Measurements from ENCODE around the gene ACTBL2. TPM values are rescaled to one million over a fixed set of nuclear protein-coding genes. Genes with fewer than 3 reads are reported as not detected.

The ACTBL2 gene
- total RNA-seq, 1 donor from 2014 or later: not detected

- Mint-ChIP-seq H3K4me1 (ENCODE audit: unreplicated experiment) (peaks cover 36% of the 10 kb centered on the region), H3K4me3 (no peak overlapping the region), H3K36me3 (no peaks in the 10 kb centered on the region), H3K27me3 (peaks cover 3% of the 10 kb centered on the region), H3K27ac (no peak overlapping the region), H3K9me3 (no peaks in the 10 kb centered on the region)
- DNase-seq (ENCODE audit: extremely low spot score, unreplicated experiment): no peak
- TF ChIP-seq CTCF (conservative IDR thresholded peaks at IDR 0.05): no peak
These were observed 26.8 kb downstream of the ACTBL2 start for GRCh38 chr5:57455511-57456455.

GRCh38 chr5:57454896-57455295, 27.7 kb downstream of the ACTBL2 start:
- H3K4me1 Mint-ChIP-seq (ENCODE audit: unreplicated experiment): peaks cover 41% of the 10 kb centered on the region
- DNase-seq (ENCODE audit: extremely low spot score, unreplicated experiment): no peak
- no peak for TF ChIP-seq CTCF (conservative IDR thresholded peaks at IDR 0.05)
- no peak overlapping the region for H3K4me3 Mint-ChIP-seq
- no peaks in the 10 kb centered on the region for H3K9me3 Mint-ChIP-seq
- H3K27ac Mint-ChIP-seq: no peak overlapping the region
- peaks cover 3% of the 10 kb centered on the region for H3K27me3 Mint-ChIP-seq
- H3K36me3 Mint-ChIP-seq: no peaks in the 10 kb centered on the region

GRCh38 chr5:57453728-57454127, 28.9 kb downstream of the ACTBL2 start:
- peaks cover 3% of the 10 kb centered on the region for H3K27me3 Mint-ChIP-seq
- peaks cover 41% of the 10 kb centered on the region for H3K4me1 Mint-ChIP-seq (ENCODE audit: unreplicated experiment)
- H3K27ac Mint-ChIP-seq: no peak overlapping the region
- H3K9me3 Mint-ChIP-seq: no peaks in the 10 kb centered on the region
- no peak for DNase-seq (ENCODE audit: extremely low spot score, unreplicated experiment)
- no peak overlapping the region for H3K4me3 Mint-ChIP-seq
- H3K36me3 Mint-ChIP-seq: no peaks in the 10 kb centered on the region
- no peak for TF ChIP-seq CTCF (conservative IDR thresholded peaks at IDR 0.05)

GRCh38 chr5:57452885-57453284, 29.7 kb downstream of the ACTBL2 start:
- Mint-ChIP-seq H3K27me3 (peaks cover 3% of the 10 kb centered on the region), H3K4me1 (ENCODE audit: unreplicated experiment) (peaks cover 41% of the 10 kb centered on the region), H3K36me3 (no peaks in the 10 kb centered on the region), H3K27ac (no peak overlapping the region), H3K9me3 (no peaks in the 10 kb centered on the region), H3K4me3 (no peak overlapping the region)
- no peak for TF ChIP-seq CTCF (conservative IDR thresholded peaks at IDR 0.05)
- no peak for DNase-seq (ENCODE audit: extremely low spot score, unreplicated experiment)

GRCh38 chr5:57450991-57451876, 31.4 kb downstream of the ACTBL2 start:
- no peak for DNase-seq (ENCODE audit: extremely low spot score, unreplicated experiment)
- Mint-ChIP-seq H3K27me3 (peaks cover 3% of the 10 kb centered on the region), H3K9me3 (peaks cover 4% of the 10 kb centered on the region), H3K36me3 (no peaks in the 10 kb centered on the region), H3K27ac (no peak overlapping the region), H3K4me1 (ENCODE audit: unreplicated experiment) (peaks cover 28% of the 10 kb centered on the region), H3K4me3 (peak overlapping the region; percentile 36)
- no peak for TF ChIP-seq CTCF (conservative IDR thresholded peaks at IDR 0.05)

All from type B pancreatic cell (in vitro differentiated cells).